Measurements from ENCODE around the gene MAGEF1. TPM values are rescaled to one million over a fixed set of nuclear protein-coding genes. Genes with fewer than 3 reads are reported as not detected.

Gene MAGEF1, protein sequence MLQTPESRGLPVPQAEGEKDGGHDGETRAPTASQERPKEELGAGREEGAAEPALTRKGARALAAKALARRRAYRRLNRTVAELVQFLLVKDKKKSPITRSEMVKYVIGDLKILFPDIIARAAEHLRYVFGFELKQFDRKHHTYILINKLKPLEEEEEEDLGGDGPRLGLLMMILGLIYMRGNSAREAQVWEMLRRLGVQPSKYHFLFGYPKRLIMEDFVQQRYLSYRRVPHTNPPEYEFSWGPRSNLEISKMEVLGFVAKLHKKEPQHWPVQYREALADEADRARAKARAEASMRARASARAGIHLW
- total RNA-seq, result 10 to 100 TPM; 48.8 to 70.8 (median 63.5) TPM

- peak in 1 of 6 experiments; percentile 6 for TF ChIP-seq CTCF (IDR thresholded peaks at IDR 0.05)
- TF ChIP-seq POLR2A (IDR thresholded peaks at IDR 0.05), result peak; percentile 37 to 87
Measured at GRCh38 chr3:184711493-184712247, at the start of gene MAGEF1. Gene MAGEF1 (minus strand): TSS chr3:184712064. CDS start chr3:184711821, 243 bp downstream.

GRCh38 chr3:184761075-184761841, 49.4 kb upstream of the MAGEF1 start:
- no peak overlapping the region for H3K4me3 ChIP-seq (replicated peaks in 1 of 3)
- H3K9me3 ChIP-seq, result no peaks in the 10 kb centered on the region
- no peaks in the 10 kb centered on the region for H3K36me3 ChIP-seq
- intact Hi-C loops (cut with DNase I), result no loop called here
- H3K27me3 ChIP-seq, result no peaks in the 10 kb centered on the region
- DNase-seq, result no peak
- H3K27ac ChIP-seq, result no peak overlapping the region
- WGBS, 2 donors, result 70 to 72% methylated on average over 10 to 13 of the region's 13 CpGs
- TF ChIP-seq CTCF (IDR thresholded peaks at IDR 0.05), result no peak
- no peak for TF ChIP-seq POLR2A (IDR thresholded peaks at IDR 0.05)
- no peaks in the 10 kb centered on the region for H3K4me1 ChIP-seq

More at GRCh38 chr3:184711493-184712247, at the start of gene MAGEF1:
- Histone ChIP-seq H3K36me3 (no peaks in the 10 kb centered on the region), H3K27ac (peak within 1 kb of the TSS; percentile 91 to 98 (median 95)), H3K4me1 (peaks cover 19 to 25% of the 10 kb centered on the region in 2 donors), H3K4me3 (replicated peaks in 1 of 3) (peak within 1 kb of the TSS; percentile 81 to 97 (median 92)), H3K9me3 (no peaks in the 10 kb centered on the region), H3K27me3 (no peaks in the 10 kb centered on the region)
- intact Hi-C loops (cut with DNase I), result no loop called here
- peak; percentile 88 to 89 for DNase-seq
- WGBS, 2 donors, result 0 to 1% methylated on average over 33 to 36 of the region's 67 CpGs

DNA sequence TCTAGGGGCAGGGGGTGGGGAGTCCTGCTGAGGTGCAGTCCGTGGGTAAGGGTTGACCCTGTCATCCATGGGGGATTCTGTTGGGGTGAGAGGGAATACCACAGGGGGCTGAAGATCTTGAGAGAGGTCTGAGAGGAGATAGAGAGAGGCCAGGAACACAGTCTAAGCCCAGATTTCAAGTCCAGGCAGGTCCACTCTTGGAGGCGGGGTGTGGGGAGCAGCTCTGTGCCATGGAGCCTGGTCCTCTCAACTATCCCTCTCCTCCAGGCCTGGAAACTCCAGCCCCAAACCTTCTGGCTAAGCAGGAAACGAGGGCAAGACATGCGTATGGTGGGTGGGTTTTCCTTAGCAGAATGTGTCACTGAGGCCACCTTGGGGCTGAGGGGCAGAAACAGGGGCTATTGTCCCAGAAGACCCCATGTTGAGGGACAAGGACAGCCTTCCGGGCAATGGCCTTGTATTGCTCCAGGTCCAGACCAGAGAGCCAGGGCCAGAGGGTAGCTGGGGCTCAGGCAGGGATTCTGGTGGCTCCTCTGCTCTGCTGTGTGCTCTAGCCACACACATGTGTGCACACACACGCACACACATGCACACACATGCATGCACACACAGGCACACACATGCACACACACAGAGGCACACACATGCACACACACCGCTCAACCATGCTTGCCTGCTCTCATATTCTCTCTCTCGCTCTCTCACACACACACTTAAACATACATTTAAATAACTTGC, 48.6 kb upstream of the MAGEF1 start:
- DNase-seq, result no peak
- intact Hi-C loops (cut with DNase I), result no loop called here
- H3K4me1 ChIP-seq, result no peaks in the 10 kb centered on the region
- H3K27me3 ChIP-seq, result no peaks in the 10 kb centered on the region
- H3K9me3 ChIP-seq, result no peaks in the 10 kb centered on the region
- WGBS, 2 donors, result 81 to 93% methylated on average over 7 to 8 of the region's 8 CpGs
- H3K36me3 ChIP-seq, result no peaks in the 10 kb centered on the region
- H3K27ac ChIP-seq, result no peak overlapping the region
- no peak overlapping the region for H3K4me3 ChIP-seq (replicated peaks in 1 of 3)
- no peak for TF ChIP-seq POLR2A (IDR thresholded peaks at IDR 0.05)
- no peak for TF ChIP-seq CTCF (IDR thresholded peaks at IDR 0.05)

- Histone ChIP-seq H3K9me3 (no peaks in the 10 kb centered on the region), H3K27me3 (no peaks in the 10 kb centered on the region), H3K27ac (no peak overlapping the region), H3K4me3 (replicated peaks in 1 of 3) (no peak overlapping the region), H3K36me3 (no peaks in the 10 kb centered on the region), H3K4me1 (no peaks in the 10 kb centered on the region)
- WGBS, 2 donors, result 74 to 78% methylated on average over 14 of the region's 14 CpGs
- TF ChIP-seq CTCF (IDR thresholded peaks at IDR 0.05) (no peak), POLR2A (IDR thresholded peaks at IDR 0.05) (no peak)
- intact Hi-C loops (cut with DNase I), result no loop called here
- DNase-seq, result no peak
Measured at GRCh38 chr3:184759666-184760200, 47.9 kb upstream of the MAGEF1 start.
